ENCODE results near the gene DCTN3. TPM values are rescaled to one million over a fixed set of nuclear protein-coding genes. Genes with fewer than 3 reads are reported as not detected.
A peak's percentile ranks its signal among the peaks of the same experiment; 100 is the strongest.

DCTN3 gene
- polyA plus RNA-seq (2011; rRNA removed) (74.7 and 149 TPM in 2 replicates), polyA minus RNA-seq (2011; rRNA and poly(A)+ RNA removed) (36.3 and 50.4 TPM in 2 replicates)

DNA sequence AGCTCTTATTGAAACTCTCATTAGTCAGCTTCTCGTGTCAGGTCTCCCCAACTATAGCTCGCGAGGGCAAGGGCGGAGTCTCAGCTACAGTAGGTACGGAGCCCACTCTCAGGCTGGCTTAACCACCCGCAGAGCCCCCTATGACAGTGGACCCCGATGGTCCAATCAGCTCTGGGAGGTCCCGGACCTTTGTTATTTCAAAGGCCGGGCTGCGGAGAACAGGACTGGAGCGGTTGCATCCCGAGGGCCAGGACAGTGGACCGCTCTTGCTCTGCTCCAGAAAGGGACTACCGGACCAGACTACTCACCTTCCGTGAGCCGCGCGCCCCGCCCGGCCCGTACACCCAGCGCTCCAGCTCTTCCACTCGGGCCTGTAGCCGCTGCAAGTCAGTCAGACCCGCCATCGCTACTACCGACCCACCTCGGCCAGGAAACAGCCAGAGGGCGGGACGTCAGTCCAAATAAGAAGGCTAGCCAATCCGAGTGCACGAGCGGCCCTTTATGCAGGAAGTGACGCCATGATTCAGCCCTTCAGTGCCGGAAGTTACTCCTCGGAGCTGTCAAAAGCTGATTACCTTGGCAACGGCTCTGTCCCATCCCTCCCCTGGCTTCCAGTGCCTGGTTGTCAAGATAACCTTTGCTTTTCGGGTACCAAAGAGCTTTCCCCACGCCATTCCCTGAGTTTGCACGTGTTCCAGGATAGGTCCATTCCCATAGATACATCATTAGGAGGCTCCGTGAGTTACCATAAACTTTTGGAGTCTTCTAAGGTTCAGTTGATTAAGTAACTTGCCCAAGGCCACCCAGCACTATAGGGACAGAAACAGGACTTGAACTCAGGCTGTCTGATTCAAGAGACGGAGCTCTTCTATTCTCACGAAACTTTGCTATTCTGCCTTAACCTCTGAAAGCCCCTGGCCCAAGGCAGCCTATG, at the start of gene DCTN3:
TSS of gene DCTN3 (minus strand) at position 435 of the 934 bp plus-strand sequence. CDS start at position 404, 31 bp downstream.
- TF ChIP-seq, protein P1, sequence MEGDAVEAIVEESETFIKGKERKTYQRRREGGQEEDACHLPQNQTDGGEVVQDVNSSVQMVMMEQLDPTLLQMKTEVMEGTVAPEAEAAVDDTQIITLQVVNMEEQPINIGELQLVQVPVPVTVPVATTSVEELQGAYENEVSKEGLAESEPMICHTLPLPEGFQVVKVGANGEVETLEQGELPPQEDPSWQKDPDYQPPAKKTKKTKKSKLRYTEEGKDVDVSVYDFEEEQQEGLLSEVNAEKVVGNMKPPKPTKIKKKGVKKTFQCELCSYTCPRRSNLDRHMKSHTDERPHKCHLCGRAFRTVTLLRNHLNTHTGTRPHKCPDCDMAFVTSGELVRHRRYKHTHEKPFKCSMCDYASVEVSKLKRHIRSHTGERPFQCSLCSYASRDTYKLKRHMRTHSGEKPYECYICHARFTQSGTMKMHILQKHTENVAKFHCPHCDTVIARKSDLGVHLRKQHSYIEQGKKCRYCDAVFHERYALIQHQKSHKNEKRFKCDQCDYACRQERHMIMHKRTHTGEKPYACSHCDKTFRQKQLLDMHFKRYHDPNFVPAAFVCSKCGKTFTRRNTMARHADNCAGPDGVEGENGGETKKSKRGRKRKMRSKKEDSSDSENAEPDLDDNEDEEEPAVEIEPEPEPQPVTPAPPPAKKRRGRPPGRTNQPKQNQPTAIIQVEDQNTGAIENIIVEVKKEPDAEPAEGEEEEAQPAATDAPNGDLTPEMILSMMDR (IDR thresholded peaks at IDR 0.05; ENCODE audit: insufficient read depth, low read depth, low read length) = no peak
- peaks cover 21% of the 10 kb centered on the region for H3K27me3 ChIP-seq (ENCODE audit: control insufficient read depth, insufficient read depth, low read length)
- ChIA-PET POLR2A (no interaction called here), CTCF (interaction anchor here (1.0 to 2.2 kb wide), 9 partner anchors 9 to 81 kb away, joined by 3 to 32 read pairs (median 9); partner anchors contain the start of genes GALT and RPP25L)
- peaks cover 14% of the 10 kb centered on the region for H3K36me3 ChIP-seq (ENCODE audit: control insufficient read depth, insufficient read depth, low read length)
- H3K4me3 ChIP-seq (ENCODE audit: low read depth, low read length) = peak within 1 kb of the TSS; percentile 96
- peak; percentile 74 for DNase-seq (ENCODE audit: low read depth)

DNA sequence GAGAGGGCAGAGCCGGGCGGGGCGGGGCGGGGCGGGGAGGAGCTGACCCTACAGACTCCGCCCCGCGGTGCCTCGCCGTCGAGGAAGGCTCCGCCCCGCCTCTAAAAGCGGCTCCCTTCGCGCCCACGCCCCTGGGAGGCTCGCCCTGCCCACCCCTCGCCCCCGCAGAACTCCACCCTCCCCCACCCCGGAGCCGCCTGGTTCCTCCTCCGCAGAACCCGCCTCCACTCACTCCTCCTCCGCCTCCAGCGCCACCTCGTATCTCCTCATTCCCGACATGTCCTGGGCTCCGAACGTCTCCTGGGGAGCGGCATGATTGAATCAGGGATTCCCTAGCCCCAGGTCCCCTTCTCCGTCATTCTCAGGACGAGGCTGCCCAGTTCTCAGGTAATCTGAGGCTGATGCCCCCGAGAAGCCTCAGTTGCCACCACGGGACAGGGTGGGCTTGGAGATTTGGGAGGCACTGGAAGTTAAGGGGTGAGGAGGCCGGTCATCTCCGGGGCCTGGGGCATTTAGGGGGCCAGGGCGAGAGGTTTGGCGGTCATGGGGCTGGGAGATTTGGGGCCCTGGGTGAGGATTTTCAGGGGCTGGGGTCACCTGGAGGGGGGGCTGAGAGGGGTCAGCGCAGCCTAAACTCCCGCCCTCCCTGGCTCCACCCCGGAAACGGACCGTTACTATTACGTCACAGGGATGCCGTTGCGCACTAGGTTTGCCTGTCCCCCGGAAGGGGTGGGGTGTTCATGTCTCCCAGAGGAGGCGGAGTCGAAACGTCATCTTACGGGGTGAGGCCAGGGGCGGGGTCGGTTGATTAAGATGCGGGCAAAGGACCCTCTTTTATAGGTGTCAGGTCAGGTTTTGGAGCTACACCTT, 45.3 kb upstream of the DCTN3 start:
- DNase-seq (ENCODE audit: low read depth) = peak; percentile 58
- Histone ChIP-seq H3K27me3 (ENCODE audit: control insufficient read depth, insufficient read depth, low read length) (no peaks in the 10 kb centered on the region), H3K4me3 (ENCODE audit: low read depth, low read length) (peak overlapping the region; percentile 93), H3K36me3 (ENCODE audit: control insufficient read depth, insufficient read depth, low read length) (peaks cover 4% of the 10 kb centered on the region; the same call in 1 of the 2 replicates)
- CTCF ChIA-PET = interaction anchor here (1.0 to 3.0 kb wide), 14 partner anchors 8 to 946 kb away, joined by 3 to 42 read pairs (median 5); partner anchors contain the start of genes GALT, IL11RA and SIGMAR1
- TF ChIP-seq, protein P1 (IDR thresholded peaks at IDR 0.05; ENCODE audit: insufficient read depth, low read depth, low read length) = no peak
- POLR2A ChIA-PET = interaction anchor here (0.6 to 1.2 kb wide), 3 partner anchors 12 to 586 kb away, joined by 3 to 6 read pairs (median 4); partner anchors contain the start of gene SIGMAR1

GRCh38 chr9:34665067-34665380, 44.7 kb upstream of the DCTN3 start:
- Histone ChIP-seq H3K4me3 (ENCODE audit: low read depth, low read length) (peak overlapping the region; percentile 93), H3K27me3 (ENCODE audit: control insufficient read depth, insufficient read depth, low read length) (no peaks in the 10 kb centered on the region), H3K36me3 (ENCODE audit: control insufficient read depth, insufficient read depth, low read length) (peaks cover 4% of the 10 kb centered on the region; the same call in 1 of the 2 replicates)
- DNase-seq (ENCODE audit: low read depth) = no peak
- TF ChIP-seq, protein P1 (IDR thresholded peaks at IDR 0.05; ENCODE audit: insufficient read depth, low read depth, low read length) = peak; percentile 10; the same call in 1 of the 2 replicates
- ChIA-PET POLR2A (interaction anchor here (0.6 to 1.2 kb wide), 3 partner anchors 11 to 587 kb away, joined by 3 to 6 read pairs (median 4); partner anchors contain the start of gene SIGMAR1), CTCF (interaction anchor here (0.7 to 3.0 kb wide), 15 partner anchors 9 to 947 kb away, joined by 3 to 42 read pairs (median 5); partner anchors contain the start of genes GALT, IL11RA and SIGMAR1)

DNA sequence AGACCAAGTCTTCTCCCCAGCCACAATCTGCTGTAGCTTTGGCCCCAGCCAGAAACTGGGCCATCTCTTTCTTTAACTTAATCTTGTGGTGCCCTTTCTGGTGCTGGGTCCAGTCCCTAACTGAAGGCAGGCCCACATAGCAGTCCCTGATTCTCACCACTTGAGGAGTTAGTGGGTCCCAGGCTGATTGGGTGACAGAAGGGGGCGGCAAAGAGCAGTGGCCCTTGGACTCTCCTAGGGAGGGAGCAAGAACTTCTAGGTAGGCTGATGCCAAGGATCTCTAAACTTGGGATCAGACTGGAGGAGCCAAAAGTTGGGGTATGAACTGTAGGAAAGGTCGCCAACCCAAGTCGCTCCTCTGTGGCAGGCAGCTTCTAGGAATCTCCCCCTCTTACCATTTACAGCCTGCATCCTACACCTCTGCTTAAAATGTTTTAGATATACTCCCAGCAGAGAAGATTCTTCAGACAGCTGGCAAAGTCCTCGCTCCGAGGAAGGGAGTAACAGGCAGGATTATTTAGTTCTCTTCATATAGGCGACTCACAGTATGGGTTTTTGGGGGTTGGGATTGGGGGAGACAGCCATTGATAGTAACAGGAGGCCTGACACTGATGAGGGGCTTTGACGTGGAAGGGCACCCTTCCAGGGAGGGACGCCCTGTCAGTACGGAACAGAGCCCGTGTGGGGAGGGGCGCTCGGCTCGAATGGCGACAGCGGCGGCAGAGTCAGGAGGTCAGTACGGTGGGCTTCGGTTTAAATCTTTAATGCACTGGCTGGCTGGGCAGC, 44.2 kb upstream of the DCTN3 start:
- peak overlapping the region; percentile 93 for H3K4me3 ChIP-seq (ENCODE audit: low read depth, low read length)
- ChIA-PET POLR2A (interaction anchor here (1.2 kb wide), 1 partner anchor 11 kb away, joined by 6 read pairs; no protein-coding TSS in a partner anchor), CTCF (interaction anchor here (0.7 to 3.0 kb wide), 20 partner anchors 10 to 947 kb away, joined by 3 to 42 read pairs (median 5); partner anchors contain the start of genes GALT, IL11RA and SIGMAR1)
- no peak for DNase-seq (ENCODE audit: low read depth)
- no peaks in the 10 kb centered on the region for H3K27me3 ChIP-seq (ENCODE audit: control insufficient read depth, insufficient read depth, low read length)
- TF ChIP-seq, protein P1 (IDR thresholded peaks at IDR 0.05; ENCODE audit: insufficient read depth, low read depth, low read length) = peak; percentile 100
- peaks cover 8% of the 10 kb centered on the region for H3K36me3 ChIP-seq (ENCODE audit: control insufficient read depth, insufficient read depth, low read length)
